NOMO-1 (cell line): ENCODE data around the gene ALG3.

Experiments used
- DNase-seq, 2 experiments: peaks; one replicate each; lab custom pipeline; 2025; ENCODE audit not compliant: unreplicated experiment in 2 of 2; lab: John Stamatoyannopoulos, UW

ALG3 gene

DNA sequence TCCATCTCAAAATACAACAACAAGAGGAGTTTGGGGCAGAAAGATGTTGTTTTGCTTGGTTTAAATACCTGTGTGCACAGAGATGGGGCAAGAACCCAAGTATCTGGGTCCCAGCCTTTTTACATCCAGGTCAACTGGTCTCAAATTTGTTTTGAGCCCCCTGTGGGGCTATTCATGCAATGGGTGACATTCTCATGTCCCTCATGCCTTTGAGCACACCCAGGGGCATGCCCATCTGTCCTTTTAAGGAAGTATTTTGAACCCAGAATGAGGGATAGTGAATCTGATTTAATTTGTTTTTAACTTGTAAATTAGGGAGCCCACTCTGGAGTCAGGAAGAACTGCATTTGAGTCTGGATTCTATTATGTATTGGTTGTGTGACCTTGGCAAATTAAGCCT lies 47.9 kb downstream of the ALG3 start:
- DNase-seq, result no peak

GRCh38 chr3:184198509-184198908 lies 50.3 kb downstream of the ALG3 start:
- DNase-seq, result no peak

DNA sequence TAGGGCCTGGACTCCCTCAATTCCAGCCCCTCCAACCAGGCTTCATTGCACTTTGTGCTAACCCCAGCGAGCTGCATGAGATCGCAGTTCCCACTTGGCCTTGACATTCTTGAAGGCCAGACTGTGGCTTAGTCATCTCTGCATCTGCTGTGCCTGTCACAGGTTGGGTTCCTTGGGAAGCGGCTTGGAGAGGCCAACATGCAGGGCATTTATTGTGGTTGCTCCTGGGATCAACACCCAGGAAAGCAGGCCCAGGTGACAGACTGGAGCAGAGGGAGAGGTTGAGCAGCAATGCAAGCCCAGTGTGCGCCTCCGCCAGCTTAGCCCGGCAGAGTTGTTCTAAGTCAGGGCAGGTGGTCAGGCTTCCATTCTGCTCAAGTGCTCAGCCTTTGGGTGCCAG lies 52.2 kb downstream of the ALG3 start:
- DNase-seq, result no peak

DNA sequence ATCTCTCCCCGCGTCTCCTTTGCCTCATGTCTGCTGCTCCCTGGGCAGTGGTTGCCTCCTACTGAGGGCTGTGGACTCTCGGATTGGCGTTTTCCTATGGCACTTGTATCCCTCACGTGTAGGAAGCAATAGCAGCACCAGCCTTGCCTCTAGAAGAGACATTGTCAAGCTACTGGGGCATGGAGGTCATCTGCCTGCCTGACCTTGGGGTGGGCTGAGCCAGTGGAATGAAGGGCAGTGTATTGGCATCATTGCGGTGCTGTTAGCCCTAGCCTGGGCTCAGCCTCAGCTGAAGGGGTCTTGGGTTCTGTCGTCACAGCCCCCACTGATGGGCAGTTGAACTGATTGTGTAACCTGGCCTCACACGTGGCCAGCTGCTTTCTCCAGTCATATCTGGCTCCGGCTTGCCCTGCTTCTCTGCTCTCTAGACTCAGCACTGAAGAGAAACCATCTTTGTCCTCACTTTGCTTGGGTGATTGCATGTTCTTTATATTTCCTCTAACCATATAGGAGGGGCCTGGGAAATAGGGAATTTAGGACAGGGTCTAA lies 54.7 kb downstream of the ALG3 start:
- no peak for DNase-seq

DNA sequence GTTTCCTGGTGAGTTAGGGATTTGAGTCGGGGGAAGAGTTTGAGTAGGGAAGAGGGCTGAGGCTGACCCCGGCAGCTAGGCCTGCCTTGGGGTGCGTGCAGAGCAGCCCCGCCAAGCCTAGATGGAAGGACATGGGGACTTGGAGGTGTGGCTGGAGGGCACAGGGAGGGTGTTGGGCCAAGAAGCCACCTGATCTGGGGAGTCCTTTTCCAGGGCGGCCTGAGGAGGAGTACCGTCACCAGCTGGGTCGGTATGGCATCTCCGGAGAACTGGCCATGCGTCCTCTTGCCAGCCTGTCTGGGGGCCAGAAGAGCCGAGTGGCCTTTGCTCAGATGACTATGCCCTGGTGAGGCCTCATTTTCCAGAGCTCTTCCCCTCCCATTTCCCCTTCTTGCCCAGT lies 55.9 kb downstream of the ALG3 start:
- DNase-seq, result no peak
